OCI-LY1 (cell line): Measurements from ENCODE around the gene NOS1.

Experiments
- EZH2 ChIP-seq: fragments of 200-600 bp; sonication (generic), shearing (Covaris generic); IDR thresholded peaks from 2 replicates; pipeline ENCODE4 v1.8.0; 2017; ENCODE audit warnings: borderline replicate concordance, mixed run types, mild to moderate bottlenecking, antibody characterized with exemption, low read length, moderate library complexity, mixed read lengths
- TF ChIP-seq, protein P1 (sequence below): fragments of 200-600 bp; sonication (generic), shearing (Covaris generic); IDR thresholded peaks from 2 replicates; pipeline ENCODE4 v1.5.1; 2017; ENCODE audit warnings: mild to moderate bottlenecking, antibody characterized with exemption, low read length, moderate library complexity, mixed read lengths

DNA sequence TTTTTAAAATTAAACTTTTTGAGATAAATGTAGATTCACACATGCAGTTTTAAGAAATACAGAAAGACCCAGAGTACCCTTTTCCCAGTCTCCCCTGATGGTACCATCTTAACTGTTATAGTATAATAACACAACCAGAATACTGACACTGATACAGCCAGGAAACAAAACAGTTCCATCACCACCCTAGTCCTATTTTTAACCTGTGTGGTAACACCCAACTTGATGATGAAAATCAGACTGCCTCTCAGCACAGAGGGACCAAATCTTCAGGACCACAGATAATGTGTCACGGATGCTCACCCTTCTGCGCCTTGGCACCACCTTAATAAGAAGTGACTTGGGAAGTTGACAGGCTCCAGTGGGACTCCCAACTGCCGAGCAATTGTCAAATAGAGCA, 189.3 kb downstream of the NOS1 start:
- TF ChIP-seq, protein P1, sequence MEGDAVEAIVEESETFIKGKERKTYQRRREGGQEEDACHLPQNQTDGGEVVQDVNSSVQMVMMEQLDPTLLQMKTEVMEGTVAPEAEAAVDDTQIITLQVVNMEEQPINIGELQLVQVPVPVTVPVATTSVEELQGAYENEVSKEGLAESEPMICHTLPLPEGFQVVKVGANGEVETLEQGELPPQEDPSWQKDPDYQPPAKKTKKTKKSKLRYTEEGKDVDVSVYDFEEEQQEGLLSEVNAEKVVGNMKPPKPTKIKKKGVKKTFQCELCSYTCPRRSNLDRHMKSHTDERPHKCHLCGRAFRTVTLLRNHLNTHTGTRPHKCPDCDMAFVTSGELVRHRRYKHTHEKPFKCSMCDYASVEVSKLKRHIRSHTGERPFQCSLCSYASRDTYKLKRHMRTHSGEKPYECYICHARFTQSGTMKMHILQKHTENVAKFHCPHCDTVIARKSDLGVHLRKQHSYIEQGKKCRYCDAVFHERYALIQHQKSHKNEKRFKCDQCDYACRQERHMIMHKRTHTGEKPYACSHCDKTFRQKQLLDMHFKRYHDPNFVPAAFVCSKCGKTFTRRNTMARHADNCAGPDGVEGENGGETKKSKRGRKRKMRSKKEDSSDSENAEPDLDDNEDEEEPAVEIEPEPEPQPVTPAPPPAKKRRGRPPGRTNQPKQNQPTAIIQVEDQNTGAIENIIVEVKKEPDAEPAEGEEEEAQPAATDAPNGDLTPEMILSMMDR = no peak
- TF ChIP-seq EZH2 = no peak
